GM06990 (cell line): Measurements from ENCODE around the gene DHRS7B.
A peak's percentile ranks its signal among the peaks of the same experiment; 100 is the strongest.
"Not testable (repeated sequence)": the region's sequence is repeated elsewhere in the genome, so short reads cannot be mapped to it uniquely, and the experiment has no call there.

Experiments used
- DNase-seq: peaks from one replicate; pipeline ENCODE4 v3.0.0-alpha.2; 2011; ENCODE audit not compliant: insufficient read length; ENCODE audit errors: extremely low read depth
- H3K27me3 ChIP-seq: replicated peaks from 2 replicates; pipeline ENCODE4 v1.6.0; 2011; ENCODE audit warnings: low read length; ENCODE audit not compliant: control insufficient read depth, insufficient read depth
- H3K36me3 ChIP-seq: 2 replicates; pipeline ENCODE4 v1.5.1; 2011; ENCODE audit warnings: low read length; ENCODE audit not compliant: control insufficient read depth, insufficient read depth
- H3K4me3 ChIP-seq: replicated peaks from 2 replicates; pipeline ENCODE4 v1.5.1; 2011; ENCODE audit warnings: low read depth, mild to moderate bottlenecking, control low read depth, low read length
- CTCF ChIP-seq: IDR thresholded peaks from 2 replicates; pipeline ENCODE4 v1.5.1; 2011; ENCODE audit warnings: low read length, control low read depth, mild to moderate bottlenecking, inconsistent platforms; ENCODE audit not compliant: insufficient read depth, poor library complexity, severe bottlenecking

The DHRS7B gene

DNA sequence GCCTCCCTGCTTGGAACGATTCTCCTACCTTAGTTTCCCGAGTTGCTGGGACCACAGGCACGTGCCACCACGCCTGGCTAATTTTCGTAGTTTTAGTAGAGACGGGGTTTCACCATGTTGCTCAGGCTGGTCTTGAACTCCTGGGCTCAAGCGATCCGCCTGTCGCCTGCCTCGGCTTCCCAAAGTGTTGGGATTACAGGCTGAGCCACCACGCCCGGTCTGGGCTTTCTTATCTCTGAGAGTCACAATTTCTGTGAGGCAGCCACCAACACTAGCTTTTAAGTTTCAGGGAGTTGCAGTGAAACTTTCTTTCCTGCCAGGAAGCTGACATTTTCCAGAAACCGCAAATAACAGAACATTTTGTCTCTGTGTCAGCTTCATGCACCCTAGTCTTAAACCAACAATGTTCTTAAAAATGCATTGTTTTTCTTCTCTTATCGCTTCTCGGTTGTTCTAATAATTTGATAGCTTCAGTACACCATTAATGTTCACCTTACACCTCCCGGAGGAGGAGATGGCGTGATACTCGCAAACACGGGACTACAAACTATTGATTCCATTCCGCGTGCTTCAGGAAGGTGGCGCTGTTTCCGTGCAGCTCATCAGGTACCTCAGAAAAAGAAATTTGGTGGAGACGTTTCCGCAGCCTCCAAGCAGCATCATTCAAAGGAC, 7.4 kb upstream of the DHRS7B start:
- H3K36me3 ChIP-seq, result no peaks in the 10 kb centered on the region
- no peak for DNase-seq
- no peaks in the 10 kb centered on the region for H3K27me3 ChIP-seq
- TF ChIP-seq CTCF, result peak; percentile 89
- no peak overlapping the region for H3K4me3 ChIP-seq

DNA sequence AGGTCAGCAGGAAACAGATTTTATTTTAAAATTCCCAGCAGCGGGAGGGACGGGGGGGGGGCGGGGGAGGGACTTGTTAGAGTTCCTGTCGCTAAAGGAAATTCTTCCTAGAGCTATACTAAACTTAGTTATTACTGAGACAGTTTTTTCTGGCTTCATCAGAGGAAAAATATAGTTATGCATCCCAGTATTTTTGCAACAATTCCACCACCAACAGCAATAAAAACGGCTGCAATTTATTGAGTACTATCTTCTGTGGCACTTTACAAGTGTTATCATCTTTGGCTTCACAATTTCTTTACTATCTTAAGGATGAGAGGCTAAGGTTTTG, 6.9 kb upstream of the DHRS7B start:
- Histone ChIP-seq H3K4me3 (no peak overlapping the region), H3K27me3 (no peaks in the 10 kb centered on the region), H3K36me3 (no peaks in the 10 kb centered on the region)
- TF ChIP-seq CTCF, result no peak
- no peak for DNase-seq

DNA sequence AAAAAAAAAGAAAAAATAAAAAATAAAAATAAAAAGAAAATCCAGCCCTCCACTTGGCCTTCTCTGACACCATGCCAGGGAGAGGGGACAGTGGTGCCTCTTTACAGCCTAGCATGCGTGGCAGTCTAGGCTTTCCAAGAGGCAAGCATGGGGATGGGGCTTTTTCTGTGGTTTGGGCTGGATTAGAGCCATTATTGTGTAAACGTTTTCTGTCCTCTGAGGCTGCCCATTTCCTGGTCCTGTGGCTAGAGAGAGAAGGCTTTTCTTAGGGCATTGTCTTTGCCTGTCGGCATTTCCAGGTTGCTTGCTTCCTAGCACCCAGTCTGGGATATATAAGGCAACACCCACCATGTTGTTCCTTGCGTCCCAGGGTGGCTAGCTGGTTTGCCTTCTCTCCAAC, 2.7 kb upstream of the DHRS7B start:
- Histone ChIP-seq H3K36me3 (no peaks in the 10 kb centered on the region), H3K27me3 (no peaks in the 10 kb centered on the region), H3K4me3 (no peak overlapping the region)
- DNase-seq, result no peak
- no peak for TF ChIP-seq CTCF

DNA sequence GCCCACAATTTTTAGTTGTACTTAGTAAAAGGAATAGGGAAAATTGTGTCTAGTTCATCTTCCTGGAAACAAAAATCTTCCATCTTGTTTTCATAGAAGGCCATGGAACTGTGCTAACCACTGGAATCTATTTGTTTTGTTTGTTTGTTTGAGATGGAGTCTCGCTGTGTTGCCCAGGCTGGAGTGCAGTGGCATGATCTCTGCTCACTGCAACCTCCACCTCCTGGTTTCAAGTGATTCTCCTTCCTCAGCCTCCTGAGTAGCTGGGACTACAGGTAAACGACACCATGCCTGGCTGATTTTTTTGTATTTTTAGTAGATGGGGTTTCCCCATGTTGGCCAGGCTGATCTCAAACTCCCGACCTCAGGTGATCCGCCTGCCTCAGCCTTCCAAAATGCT, 2.2 kb upstream of the DHRS7B start:
- not testable (repeated sequence) for H3K27me3 ChIP-seq, H3K4me3 ChIP-seq, DNase-seq, H3K36me3 ChIP-seq

DNA sequence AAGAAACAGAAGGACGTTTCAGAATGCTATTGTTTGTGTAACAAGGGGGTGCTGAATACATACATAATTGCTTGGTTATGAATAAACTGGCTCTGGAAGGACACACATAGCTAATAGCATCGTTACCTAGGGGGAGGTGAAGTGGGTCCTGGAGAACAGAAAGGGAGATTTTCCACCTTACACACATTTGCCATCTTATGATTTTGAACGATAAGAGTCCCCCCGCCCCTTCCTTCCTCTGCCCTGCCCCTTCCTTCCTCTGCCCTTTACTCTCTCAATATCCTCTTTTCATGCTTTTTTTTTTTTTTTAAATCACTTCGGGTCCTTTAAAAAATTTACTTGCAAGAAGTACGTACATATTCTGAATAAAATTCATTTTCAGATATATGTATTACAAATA, 902 bp upstream of the DHRS7B start:
- DNase-seq, result no peak

DNA sequence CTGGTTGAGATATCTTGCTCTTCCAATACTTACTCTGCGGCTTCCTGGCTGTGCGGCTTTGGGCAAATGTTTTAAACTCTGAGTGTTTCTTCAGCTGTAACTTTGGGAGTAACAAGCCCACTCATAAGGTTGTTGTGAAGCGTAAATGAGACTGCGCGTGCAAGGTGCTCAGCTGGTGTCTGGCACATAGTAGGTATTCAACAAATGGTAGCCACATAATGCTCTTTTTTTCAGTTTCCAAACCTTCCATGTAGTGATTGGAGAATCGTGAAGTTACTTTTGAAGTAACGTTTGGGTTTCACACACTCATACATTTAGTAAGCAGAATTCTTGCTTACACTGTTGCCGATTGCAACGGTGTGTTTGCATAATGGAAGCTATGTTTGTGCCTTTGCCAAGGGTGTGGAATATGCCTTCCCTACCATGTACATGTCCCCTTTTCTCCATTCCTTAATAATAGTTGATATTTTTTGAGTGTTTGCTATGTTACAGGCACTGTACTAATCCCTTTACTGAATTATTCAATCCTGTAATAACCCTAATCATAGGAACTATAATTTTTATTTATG, 829 bp downstream of the DHRS7B start:
- H3K36me3 ChIP-seq, result no peaks in the 10 kb centered on the region
- DNase-seq, result no peak
- no peak for TF ChIP-seq CTCF
- H3K4me3 ChIP-seq, result peak overlapping the region; percentile 82
- no peaks in the 10 kb centered on the region for H3K27me3 ChIP-seq

More for the DNA sequence above, 902 bp upstream of the DHRS7B start:
- Histone ChIP-seq H3K4me3 (peak overlapping the region; percentile 82), H3K27me3 (no peaks in the 10 kb centered on the region), H3K36me3 (no peaks in the 10 kb centered on the region)
- no peak for TF ChIP-seq CTCF
